ENCODE results near the gene ADAMTS2.

DNA sequence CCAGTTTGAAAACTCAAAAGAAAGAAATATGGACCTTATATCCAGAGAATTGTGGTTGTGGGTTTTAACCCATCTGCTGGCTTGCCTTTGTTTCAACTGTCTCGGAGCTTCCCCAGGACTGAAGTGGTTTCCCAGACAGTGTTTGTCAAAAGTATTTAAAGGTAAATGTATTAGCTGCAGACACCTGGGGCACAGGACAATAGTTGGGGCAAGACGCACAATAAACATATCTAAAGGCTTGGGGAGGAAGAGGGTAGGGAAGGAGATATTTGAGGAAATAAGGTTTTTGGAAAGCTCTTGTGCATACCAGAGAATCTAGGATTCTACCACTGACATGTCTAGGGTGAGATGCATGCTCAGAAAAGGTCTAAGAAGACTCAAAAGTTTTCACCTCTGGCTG, 99.0 kb downstream of the ADAMTS2 start:
- TF ChIP-seq ZNF274 (IDR thresholded peaks at IDR 0.05; ENCODE audit: borderline replicate concordance, extremely low read depth, low read length) (no peak), POLR2A (IDR thresholded peaks at IDR 0.05; ENCODE audit: control extremely low read depth in 1 of 2, low read depth in 2 of 2, low read length in 2 of 2) (no peak), HDAC6 (IDR thresholded peaks at IDR 0.05; ENCODE audit: low read depth, low read length) (no peak), CTCF (IDR thresholded peaks at IDR 0.05; ENCODE audit: control extremely low read depth in 1 of 3, insufficient read depth in 1 of 3, low read depth in 1 of 3, low read length in 3 of 3) (no peak)
- TF ChIP-seq, protein P1, sequence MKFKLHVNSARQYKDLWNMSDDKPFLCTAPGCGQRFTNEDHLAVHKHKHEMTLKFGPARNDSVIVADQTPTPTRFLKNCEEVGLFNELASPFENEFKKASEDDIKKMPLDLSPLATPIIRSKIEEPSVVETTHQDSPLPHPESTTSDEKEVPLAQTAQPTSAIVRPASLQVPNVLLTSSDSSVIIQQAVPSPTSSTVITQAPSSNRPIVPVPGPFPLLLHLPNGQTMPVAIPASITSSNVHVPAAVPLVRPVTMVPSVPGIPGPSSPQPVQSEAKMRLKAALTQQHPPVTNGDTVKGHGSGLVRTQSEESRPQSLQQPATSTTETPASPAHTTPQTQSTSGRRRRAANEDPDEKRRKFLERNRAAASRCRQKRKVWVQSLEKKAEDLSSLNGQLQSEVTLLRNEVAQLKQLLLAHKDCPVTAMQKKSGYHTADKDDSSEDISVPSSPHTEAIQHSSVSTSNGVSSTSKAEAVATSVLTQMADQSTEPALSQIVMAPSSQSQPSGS (IDR thresholded peaks at IDR 0.05; ENCODE audit: low read length), result no peak
